HepG2 (cell line): Measurements from ENCODE around the gene KLHL40. TPM values are rescaled to one million over a fixed set of nuclear protein-coding genes. Genes with fewer than 3 reads are reported as not detected.

Experiments
- ATAC-seq: fragments of 200-7000 bp; cut with Tn5 transposase; 3 replicates; pipeline ENCODE4 v1.9.1; 2020; ENCODE audit warnings: mild to moderate bottlenecking, moderate library complexity
- BruUV-seq: library from RNA; stranded (reverse); fragments of 400-500 nt; replicated peaks from 2 replicates; lab custom pipeline; 2021; lab: Mats Ljungman, UMichigan
- CTCF ChIA-PET: fragments of 300-600 bp; formaldehyde crosslinking; extraction: SDS; loops from one replicate; lab custom pipeline; 2021; ENCODE audit warnings: low total read pairs, inconsistent platforms, low intra/inter-chr PET ratio; lab: Yijun Ruan, JAX
- POLR2A ChIA-PET: fragments of 350-600 bp; sonication (Branson Sonifier 250); formaldehyde crosslinking; loops from one replicate; lab custom pipeline; 2020; ENCODE audit warnings: antibody characterized with exemption, inconsistent platforms; lab: Yijun Ruan, JAX
- DNase-seq: peaks from one replicate; pipeline ENCODE4 v3.0.0-alpha.2; 2015; ENCODE audit warnings: low spot score
- FAIRE-seq: peaks from 3 replicates; lab custom pipeline; 2011; peaks lifted over from hg19 to GRCh38; lab: Jason Lieb, UNC
- H2AFZ ChIP-seq: one replicate; pipeline ENCODE4 v1.6.1; 2011; ENCODE audit warnings: low read length, inconsistent platforms
- H3K27ac ChIP-seq: fragments of 300-600 bp; 3 replicates; pipeline ENCODE4 v1.8.0; 2011; ENCODE audit warnings: mixed run types, mild to moderate bottlenecking, mixed read lengths, low read length, inconsistent platforms; ENCODE audit not compliant: insufficient read depth; ENCODE audit errors: extremely low read length
- H3K27me3 ChIP-seq, 2 experiments: fragments of 200-600 bp in 1 of 2; 2 replicates in 1 of 2; 3 replicates in 1 of 2; pipeline versions ENCODE4 v1.6.0 to v1.8.0; 2011; ENCODE audit warnings: low read length in 2 of 2, mild to moderate bottlenecking in 2 of 2, moderate library complexity in 2 of 2, inconsistent platforms in 1 of 2; ENCODE audit not compliant: insufficient read depth in 2 of 2, control insufficient read depth in 1 of 2
- H3K36me3 ChIP-seq, 2 experiments: fragments of 200-600 bp in 1 of 2; replicated peaks in 1 of 2; 2 replicates in 1 of 2; 3 replicates in 1 of 2; pipeline versions ENCODE4 v1.5.1 to v1.8.0; 2011; ENCODE audit warnings: low read length in 2 of 2, inconsistent platforms in 1 of 2; ENCODE audit not compliant: insufficient read depth in 2 of 2, control insufficient read depth in 1 of 2
- H3K4me1 ChIP-seq: 2 replicates; pipeline ENCODE4 v1.5.1; 2012; ENCODE audit warnings: low read length, inconsistent platforms; ENCODE audit not compliant: insufficient read depth
- H3K4me2 ChIP-seq: 2 replicates; pipeline ENCODE4 v1.6.0; 2011; ENCODE audit warnings: low read depth, low read length, inconsistent platforms
- H3K4me3 ChIP-seq, 3 experiments: fragments of 200-600 bp in 1 of 3; sonication (generic), shearing (Covaris generic) in 1 of 3; replicated peaks in 1 of 3; 2 replicates each; pipeline ENCODE4 v1.5.1; 2011 to 2016; ENCODE audit warnings: low read length in 3 of 3, inconsistent platforms in 2 of 3, low read depth in 2 of 3, mild to moderate bottlenecking in 2 of 3, control low read depth in 1 of 3, mixed read lengths in 1 of 3; ENCODE audit not compliant: insufficient read depth in 1 of 3
- H3K79me2 ChIP-seq: one replicate; pipeline ENCODE4 v1.6.1; 2011; ENCODE audit warnings: low read length, inconsistent platforms; ENCODE audit not compliant: insufficient read depth
- H3K9ac ChIP-seq: 2 replicates; pipeline ENCODE4 v1.6.0; 2011; ENCODE audit warnings: mild to moderate bottlenecking, low read depth, low read length, inconsistent platforms; ENCODE audit not compliant: insufficient read depth
- H3K9me3 ChIP-seq: 2 replicates; pipeline ENCODE4 v1.5.1; 2012; ENCODE audit warnings: mild to moderate bottlenecking, low read length
- H4K20me1 ChIP-seq: 2 replicates; pipeline ENCODE4 v1.6.0; 2011; ENCODE audit warnings: inconsistent platforms, mild to moderate bottlenecking, low read length, moderate library complexity; ENCODE audit not compliant: insufficient read depth
- ARHGAP35 ChIP-seq: sonication (generic); formaldehyde crosslinking; IDR thresholded peaks from 2 replicates; pipeline ENCODE4 v1.9.0; 2022; ENCODE audit warnings: mild to moderate bottlenecking, inconsistent platforms, moderate library complexity, missing genetic modification reagents, borderline replicate concordance
- ARNT2 ChIP-seq: sonication (generic); formaldehyde crosslinking; IDR thresholded peaks from 2 replicates; pipeline ENCODE4 v1.8.0; 2022; ENCODE audit warnings: mild to moderate bottlenecking, low read depth, missing genetic modification reagents, moderate library complexity
- CHD4 ChIP-seq: fragments of 200-600 bp; sonication (generic); IDR thresholded peaks from 2 replicates; pipeline ENCODE4 v1.7.0; 2017; ENCODE audit warnings: mild to moderate bottlenecking, low read length, borderline replicate concordance
- FOXJ3 ChIP-seq: sonication (generic); formaldehyde crosslinking; IDR thresholded peaks from 2 replicates; pipeline ENCODE4 v1.4.0; 2020; ENCODE audit warnings: missing genetic modification reagents, mild to moderate bottlenecking, borderline replicate concordance
- KAT2B ChIP-seq: fragments of 150-350 bp; IDR thresholded peaks from 2 replicates; pipeline ENCODE4 v1.6.1; 2014; ENCODE audit warnings: low read depth, low read length, borderline replicate concordance
- NR3C1 ChIP-seq: sonication (generic); formaldehyde crosslinking; IDR thresholded peaks from 2 replicates; pipeline ENCODE4 v1.4.0; 2020; ENCODE audit warnings: missing genetic modification reagents
- TARDBP ChIP-seq: sonication (generic); formaldehyde crosslinking; IDR thresholded peaks from 2 replicates; pipeline ENCODE4 v1.8.0; 2022; ENCODE audit warnings: mild to moderate bottlenecking, missing genetic modification reagents
- ZNF121 ChIP-seq: sonication (generic); formaldehyde crosslinking; IDR thresholded peaks from 2 replicates; pipeline ENCODE4 v1.5.0; 2020; ENCODE audit warnings: mild to moderate bottlenecking, missing genetic modification reagents
- ZNF562 ChIP-seq: sonication (generic); formaldehyde crosslinking; IDR thresholded peaks from 2 replicates; pipeline ENCODE4 v1.8.0; 2022; ENCODE audit warnings: missing genetic modification reagents, borderline replicate concordance
- WGBS: methylation state at CpG from one replicate; pipeline ENCODE4 v1.1.6; 2017; ENCODE audit warnings: low lambda C conversion rate; 5-methylcytosine and 5-hydroxymethylcytosine counted together
- in situ Hi-C: cut with HindIII; loops from 2 replicates; pipeline ENCODE4 v1.10.0; 2017; ENCODE audit warnings: low pct_unique_long_range_greater_than_20kb; ENCODE audit not compliant: extremely low pct_ligation_motif_present
- intact Hi-C: fragments of 100-400 bp; cut with micrococcal nuclease; formaldehyde crosslinking; loops from one replicate; pipeline ENCODE4 v1.10.0; 2022; ENCODE audit not compliant: unreplicated experiment
- polyA plus RNA-seq, 8 experiments: library from polyadenylated mRNA; depleted of rRNA in 3 of 8; stranded (reverse) in 7 of 8; unstranded in 1 of 8; fragments of >200 nt; fragmentation: Illumina TruSeq in 4 of 8; extraction: Trizol in 4 of 8; gene quantifications; 2 replicates each; pipeline versions ENCODE4 v1.2.1 to v1.2.3, GENCODE V29; 2011 to 2016; ENCODE audit warnings: low read depth in 4 of 8, missing spikeins in 1 of 8, mixed read lengths in 1 of 8; ENCODE audit not compliant: insufficient read depth in 1 of 8
- total RNA-seq, 5 experiments: library from RNA; depleted of rRNA; stranded (reverse); fragments of >200 nt; fragmentation: Illumina TruSeq; extraction: Trizol; gene quantifications; 2 replicates each; pipeline ENCODE4 v1.2.3, GENCODE V29; 2016; ENCODE audit warnings: low read depth in 1 of 5
- TF ChIP-seq, protein P1 (sequence below): sonication (generic); formaldehyde crosslinking; IDR thresholded peaks from 2 replicates; pipeline ENCODE4 v1.4.0; 2020; ENCODE audit warnings: mild to moderate bottlenecking, missing genetic modification reagents, borderline replicate concordance
- TF ChIP-seq, protein P2 (sequence below): sonication (generic); formaldehyde crosslinking; IDR thresholded peaks from 2 replicates; pipeline ENCODE4 v1.4.0; 2020; ENCODE audit warnings: missing genetic modification reagents, borderline replicate concordance
- TF ChIP-seq, protein P3 (sequence below): conservative IDR thresholded peaks from 2 replicates; pipeline ENCODE4 v1.6.1; 2018; ENCODE audit warnings: missing genetic modification reagents

KLHL40 gene
- total and polyA plus RNA-seq, 2 of the 13 experiments (the other 11 are each of a cell fraction or from before 2014, with no cell fraction given) = not detected

DNA sequence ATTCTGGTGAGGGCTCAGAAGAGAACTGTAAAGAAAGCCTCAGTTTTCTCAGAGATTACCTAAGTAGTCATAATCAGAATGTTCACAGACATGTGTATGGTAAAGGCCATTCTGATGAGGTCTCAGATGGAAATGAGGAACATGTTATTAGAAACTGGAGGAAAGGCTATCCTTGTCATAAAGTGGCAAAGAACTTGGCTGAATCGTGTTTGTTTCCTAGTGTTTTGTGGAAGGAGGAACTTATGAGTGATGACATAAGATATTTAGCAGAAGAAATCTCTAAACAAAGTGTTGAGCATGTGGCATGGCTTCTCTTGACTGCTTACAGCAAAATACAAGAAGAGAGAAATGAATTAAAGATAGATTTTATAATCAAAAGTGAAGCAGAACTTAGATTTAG, 12.8 kb upstream of the KLHL40 start:
- CTCF ChIA-PET = no interaction called here

DNA sequence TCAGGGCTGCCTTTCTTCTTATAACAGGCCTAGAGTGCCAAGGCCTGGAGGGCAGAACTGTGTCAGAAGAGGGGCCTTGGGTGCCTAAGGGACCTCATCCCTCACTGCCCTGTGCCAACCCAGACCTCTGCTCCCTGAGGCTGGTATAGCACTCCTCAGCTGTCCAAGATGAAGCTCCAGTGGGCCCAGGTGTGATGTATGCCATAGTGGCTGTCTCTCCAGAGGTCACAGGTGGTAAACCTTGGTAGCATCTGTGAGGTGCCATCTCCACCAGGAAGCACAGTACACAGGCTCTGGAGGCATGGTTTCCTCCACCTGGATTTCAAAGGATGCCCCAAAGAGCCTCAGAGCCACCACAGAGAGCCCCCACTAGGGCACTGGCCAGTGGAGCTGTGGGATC, 12.3 kb upstream of the KLHL40 start:
- ChIA-PET CTCF (no interaction called here), POLR2A (no interaction called here)
- H3K4me3 ChIP-seq = no peak overlapping the region
- H3K27me3 ChIP-seq = no peaks in the 10 kb centered on the region
- no peak overlapping the region for H3K4me2 ChIP-seq
- H4K20me1 ChIP-seq = no peaks in the 10 kb centered on the region
- FAIRE-seq (no peak), DNase-seq (no peak), ATAC-seq (no peak)
- no peak overlapping the region for H2AFZ ChIP-seq
- no peaks in the 10 kb centered on the region for H3K9me3 ChIP-seq
- no peak overlapping the region for H3K27ac ChIP-seq
- BruUV-seq = no TSS peak
- intact Hi-C loops = no loop called here
- H3K4me1 ChIP-seq = no peaks in the 10 kb centered on the region
- no peak overlapping the region for H3K9ac ChIP-seq
- no peaks in the 10 kb centered on the region for H3K36me3 ChIP-seq
- in situ Hi-C loops = no loop called here
- H3K79me2 ChIP-seq = no peaks in the 10 kb centered on the region
- TF ChIP-seq ZNF121 (CRISPR knock-in tag) = no peak
- no peak for TF ChIP-seq FOXJ3
- no peak for TF ChIP-seq NR3C1 (CRISPR knock-in tag)
- no peak for TF ChIP-seq CHD4
- no peak for TF ChIP-seq ARNT2 (CRISPR knock-in tag)
- TF ChIP-seq ARHGAP35 (CRISPR knock-in tag) = no peak
- no peak for TF ChIP-seq KAT2B
- TF ChIP-seq, protein P1, sequence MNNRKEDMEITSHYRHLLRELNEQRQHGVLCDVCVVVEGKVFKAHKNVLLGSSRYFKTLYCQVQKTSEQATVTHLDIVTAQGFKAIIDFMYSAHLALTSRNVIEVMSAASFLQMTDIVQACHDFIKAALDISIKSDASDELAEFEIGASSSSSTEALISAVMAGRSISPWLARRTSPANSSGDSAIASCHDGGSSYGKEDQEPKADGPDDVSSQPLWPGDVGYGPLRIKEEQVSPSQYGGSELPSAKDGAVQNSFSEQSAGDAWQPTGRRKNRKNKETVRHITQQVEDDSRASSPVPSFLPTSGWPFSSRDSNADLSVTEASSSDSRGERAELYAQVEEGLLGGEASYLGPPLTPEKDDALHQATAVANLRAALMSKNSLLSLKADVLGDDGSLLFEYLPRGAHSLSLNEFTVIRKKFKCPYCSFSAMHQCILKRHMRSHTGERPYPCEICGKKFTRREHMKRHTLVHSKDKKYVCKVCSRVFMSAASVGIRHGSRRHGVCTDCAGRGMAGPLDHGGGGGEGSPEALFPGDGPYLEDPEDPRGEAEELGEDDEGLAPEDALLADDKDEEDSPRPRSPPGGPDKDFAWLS = no peak
- TF ChIP-seq, protein P2, sequence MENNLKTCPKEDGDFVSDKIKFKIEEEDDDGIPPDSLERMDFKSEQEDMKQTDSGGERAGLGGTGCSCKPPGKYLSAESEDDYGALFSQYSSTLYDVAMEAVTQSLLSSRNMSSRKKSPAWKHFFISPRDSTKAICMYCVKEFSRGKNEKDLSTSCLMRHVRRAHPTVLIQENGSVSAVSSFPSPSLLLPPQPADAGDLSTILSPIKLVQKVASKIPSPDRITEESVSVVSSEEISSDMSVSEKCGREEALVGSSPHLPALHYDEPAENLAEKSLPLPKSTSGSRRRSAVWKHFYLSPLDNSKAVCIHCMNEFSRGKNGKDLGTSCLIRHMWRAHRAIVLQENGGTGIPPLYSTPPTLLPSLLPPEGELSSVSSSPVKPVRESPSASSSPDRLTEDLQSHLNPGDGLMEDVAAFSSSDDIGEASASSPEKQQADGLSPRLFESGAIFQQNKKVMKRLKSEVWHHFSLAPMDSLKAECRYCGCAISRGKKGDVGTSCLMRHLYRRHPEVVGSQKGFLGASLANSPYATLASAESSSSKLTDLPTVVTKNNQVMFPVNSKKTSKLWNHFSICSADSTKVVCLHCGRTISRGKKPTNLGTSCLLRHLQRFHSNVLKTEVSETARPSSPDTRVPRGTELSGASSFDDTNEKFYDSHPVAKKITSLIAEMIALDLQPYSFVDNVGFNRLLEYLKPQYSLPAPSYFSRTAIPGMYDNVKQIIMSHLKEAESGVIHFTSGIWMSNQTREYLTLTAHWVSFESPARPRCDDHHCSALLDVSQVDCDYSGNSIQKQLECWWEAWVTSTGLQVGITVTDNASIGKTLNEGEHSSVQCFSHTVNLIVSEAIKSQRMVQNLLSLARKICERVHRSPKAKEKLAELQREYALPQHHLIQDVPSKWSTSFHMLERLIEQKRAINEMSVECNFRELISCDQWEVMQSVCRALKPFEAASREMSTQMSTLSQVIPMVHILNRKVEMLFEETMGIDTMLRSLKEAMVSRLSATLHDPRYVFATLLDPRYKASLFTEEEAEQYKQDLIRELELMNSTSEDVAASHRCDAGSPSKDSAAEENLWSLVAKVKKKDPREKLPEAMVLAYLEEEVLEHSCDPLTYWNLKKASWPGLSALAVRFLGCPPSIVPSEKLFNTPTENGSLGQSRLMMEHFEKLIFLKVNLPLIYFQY (CRISPR knock-in tag) = no peak

More for the DNA sequence above, 12.8 kb upstream of the KLHL40 start:
- POLR2A ChIA-PET = no interaction called here
- intact Hi-C loops = no loop called here
- DNase-seq = no peak
- FAIRE-seq = no peak
- Histone ChIP-seq H2AFZ (no peak overlapping the region), H3K9ac (no peak overlapping the region), H3K4me2 (no peak overlapping the region), H3K4me3 (no peak overlapping the region), H3K4me1 (no peaks in the 10 kb centered on the region), H3K36me3 (no peaks in the 10 kb centered on the region), H3K27ac (no peak overlapping the region), H3K79me2 (no peaks in the 10 kb centered on the region), H3K9me3 (no peaks in the 10 kb centered on the region), H4K20me1 (no peaks in the 10 kb centered on the region), H3K27me3 (no peaks in the 10 kb centered on the region)
- WGBS = 3% methylated on average over 1 of the region's 1 CpG
- in situ Hi-C loops = no loop called here
- TF ChIP-seq, protein P3, sequence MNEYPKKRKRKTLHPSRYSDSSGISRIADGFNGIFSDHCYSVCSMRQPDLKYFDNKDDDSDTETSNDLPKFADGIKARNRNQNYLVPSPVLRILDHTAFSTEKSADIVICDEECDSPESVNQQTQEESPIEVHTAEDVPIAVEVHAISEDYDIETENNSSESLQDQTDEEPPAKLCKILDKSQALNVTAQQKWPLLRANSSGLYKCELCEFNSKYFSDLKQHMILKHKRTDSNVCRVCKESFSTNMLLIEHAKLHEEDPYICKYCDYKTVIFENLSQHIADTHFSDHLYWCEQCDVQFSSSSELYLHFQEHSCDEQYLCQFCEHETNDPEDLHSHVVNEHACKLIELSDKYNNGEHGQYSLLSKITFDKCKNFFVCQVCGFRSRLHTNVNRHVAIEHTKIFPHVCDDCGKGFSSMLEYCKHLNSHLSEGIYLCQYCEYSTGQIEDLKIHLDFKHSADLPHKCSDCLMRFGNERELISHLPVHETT = no peak
- TF ChIP-seq TARDBP (CRISPR knock-in tag) = no peak
- TF ChIP-seq ZNF562 = no peak
- no peak for ATAC-seq
- BruUV-seq = no TSS peak
